Glutamatergic neuron (in vitro differentiated cells): ENCODE measurements around the gene MTHFD1L. TPM values are rescaled to one million over a fixed set of nuclear protein-coding genes. Genes with fewer than 3 reads are reported as not detected.

Experiments used
- DNase-seq: peaks from one replicate; pipeline ENCODE4 v3.0.0; 2022
- H3K27ac Mint-ChIP-seq: one replicate; pipeline ENCODE4 v1.8.0; 2020; ENCODE audit warnings: mild to moderate bottlenecking, mixed read lengths, inconsistent platforms; ENCODE audit not compliant: unreplicated experiment
- H3K27me3 Mint-ChIP-seq: one replicate; pipeline ENCODE4 v1.8.0; 2020; ENCODE audit warnings: mild to moderate bottlenecking, moderate library complexity, mixed read lengths, inconsistent platforms; ENCODE audit not compliant: unreplicated experiment
- H3K36me3 Mint-ChIP-seq: one replicate; pipeline ENCODE4 v1.8.0; 2020; ENCODE audit warnings: mild to moderate bottlenecking, mixed read lengths, inconsistent platforms; ENCODE audit not compliant: unreplicated experiment
- H3K4me1 Mint-ChIP-seq: one replicate; pipeline ENCODE4 v1.8.0; 2020; ENCODE audit warnings: mild to moderate bottlenecking, low read depth, mixed read lengths, inconsistent platforms; ENCODE audit not compliant: unreplicated experiment
- H3K4me3 Mint-ChIP-seq: one replicate; pipeline ENCODE4 v1.8.0; 2020; ENCODE audit warnings: mild to moderate bottlenecking, mixed read lengths, inconsistent platforms; ENCODE audit not compliant: unreplicated experiment
- H3K9me3 Mint-ChIP-seq: one replicate; pipeline ENCODE4 v1.8.0; 2020; ENCODE audit warnings: mild to moderate bottlenecking, moderate library complexity, mixed read lengths, inconsistent platforms; ENCODE audit not compliant: unreplicated experiment
- CTCF ChIP-seq: fragments of 200-600 bp; sonication (generic); IDR thresholded peaks from one replicate; pipeline ENCODE4 v1.5.0; 2021; ENCODE audit not compliant: partially characterized antibody, unreplicated experiment
- total RNA-seq: library from RNA; stranded (reverse); fragmentation: NEBNext Ultra II Directional; extraction: Animal tissue kit (Norgen Biotek cat#: 25700); gene quantifications from one replicate; pipeline ENCODE4 v1.2.1, GENCODE V29; 2021; ENCODE audit not compliant: unreplicated experiment

MTHFD1L gene
- total RNA-seq, 1 donor from 2014 or later, result 35.9 TPM

- H3K27me3 Mint-ChIP-seq, result peaks cover 2% of the 10 kb centered on the region
- no peak overlapping the region for H3K27ac Mint-ChIP-seq
- no peak for DNase-seq
- no peak overlapping the region for H3K4me3 Mint-ChIP-seq
- TF ChIP-seq CTCF, result no peak
- H3K36me3 Mint-ChIP-seq, result peaks cover 8% of the 10 kb centered on the region
- peaks cover 6% of the 10 kb centered on the region for H3K9me3 Mint-ChIP-seq
- H3K4me1 Mint-ChIP-seq, result peaks cover 19% of the 10 kb centered on the region
These were observed 159.6 kb downstream of the MTHFD1L start for GRCh38 chr6:151025076-151025475.

DNA sequence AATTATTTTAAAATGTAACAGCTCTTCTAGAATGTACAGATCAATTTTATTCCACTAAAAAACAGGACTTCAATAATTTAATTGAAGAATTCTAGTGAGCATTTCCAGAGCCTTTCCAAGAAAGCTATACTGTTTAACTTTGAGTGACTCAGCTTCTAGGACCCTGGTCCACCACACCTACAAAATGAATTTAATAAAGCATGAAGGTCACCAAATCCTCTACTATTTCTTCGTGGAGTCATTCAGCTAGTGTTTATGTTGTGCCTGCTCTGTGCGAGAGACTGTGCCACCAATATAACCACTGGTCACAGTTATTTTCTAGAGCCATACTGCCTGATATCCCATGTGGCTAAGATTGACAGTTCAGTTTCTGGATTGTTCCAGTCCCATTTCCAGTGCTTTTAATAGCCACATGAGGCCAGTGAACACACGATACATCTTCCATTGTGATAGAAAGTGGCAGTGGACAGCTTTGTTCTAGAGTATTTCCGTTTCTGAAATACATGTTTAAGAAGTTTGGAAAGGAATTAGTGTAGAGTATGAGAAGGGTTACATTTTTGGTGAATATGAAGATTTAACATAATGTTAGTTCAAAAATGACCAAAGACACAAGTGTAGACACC is 160.7 kb downstream of the MTHFD1L start:
- no peak for TF ChIP-seq CTCF
- peaks cover 9% of the 10 kb centered on the region for H3K36me3 Mint-ChIP-seq
- DNase-seq, result no peak
- peaks cover 6% of the 10 kb centered on the region for H3K9me3 Mint-ChIP-seq
- peaks cover 17% of the 10 kb centered on the region for H3K4me1 Mint-ChIP-seq
- H3K27ac Mint-ChIP-seq, result no peak overlapping the region
- no peak overlapping the region for H3K4me3 Mint-ChIP-seq
- peaks cover 2% of the 10 kb centered on the region for H3K27me3 Mint-ChIP-seq

DNA sequence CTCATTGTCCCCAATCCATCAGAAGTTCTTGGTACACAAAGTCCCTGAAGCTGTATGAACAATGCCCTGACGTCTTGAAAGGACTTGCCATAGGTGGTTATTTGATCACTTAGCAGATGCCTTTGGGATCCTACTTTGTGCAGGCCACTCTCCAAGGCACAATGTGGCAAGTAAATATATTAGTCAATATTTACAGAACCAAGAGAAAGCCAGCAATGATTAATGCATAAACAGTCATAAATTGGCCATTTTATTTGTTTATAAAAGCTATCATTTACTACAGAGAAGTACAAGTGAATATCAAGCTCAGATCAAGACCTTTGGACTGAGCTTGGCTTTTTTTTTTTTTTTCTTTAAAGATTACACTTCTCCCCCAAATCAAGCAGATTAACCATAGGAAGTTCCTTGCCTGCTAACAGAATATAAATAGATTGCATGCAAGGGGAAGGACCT is 161.8 kb downstream of the MTHFD1L start:
- Mint-ChIP-seq H3K36me3 (peaks cover 9% of the 10 kb centered on the region), H3K27ac (no peak overlapping the region), H3K27me3 (peaks cover 2% of the 10 kb centered on the region), H3K4me1 (peaks cover 10% of the 10 kb centered on the region), H3K9me3 (peaks cover 9% of the 10 kb centered on the region), H3K4me3 (no peak overlapping the region)
- no peak for TF ChIP-seq CTCF
- no peak for DNase-seq

DNA sequence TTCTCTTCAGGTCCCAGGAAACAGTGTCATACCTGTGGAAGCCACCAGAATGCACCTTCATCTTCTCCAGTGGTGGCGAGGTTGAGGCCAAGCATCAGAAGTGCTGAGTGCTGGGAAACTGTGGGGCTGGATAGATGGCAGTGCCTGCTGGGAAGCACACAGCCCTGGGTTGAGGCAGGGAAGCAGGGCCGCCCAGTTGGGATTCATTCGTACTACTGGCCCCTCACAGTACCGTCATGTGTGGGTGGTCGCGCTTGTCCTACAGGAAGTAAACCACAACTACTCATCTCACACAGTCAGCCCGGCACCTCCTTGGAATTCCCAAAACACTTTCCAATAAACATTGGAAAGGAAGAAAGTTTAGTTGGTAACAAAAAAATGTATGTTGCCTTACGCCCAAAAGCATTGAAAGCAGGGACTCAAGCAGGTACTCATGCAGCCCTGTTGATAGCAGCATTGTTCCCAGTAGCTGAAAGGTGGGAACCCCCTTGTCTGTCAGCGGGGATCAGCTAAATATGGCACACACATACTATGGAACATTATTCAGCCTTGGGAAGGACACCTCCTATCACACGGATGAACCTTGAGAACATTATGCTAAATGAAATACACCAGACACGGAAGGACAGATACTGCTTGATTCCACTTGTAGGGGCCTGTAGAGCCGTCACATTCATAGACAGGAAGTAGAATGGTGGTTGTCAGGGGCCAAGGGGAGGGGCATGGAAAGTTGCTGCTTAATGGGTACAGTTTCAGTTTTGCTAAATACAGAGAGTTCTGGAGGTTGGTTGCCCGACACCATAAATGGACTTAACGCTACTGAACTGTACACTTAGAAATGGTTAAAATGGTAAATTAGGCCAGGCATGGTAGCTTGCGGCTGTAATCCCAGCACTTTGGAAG is 162.7 kb downstream of the MTHFD1L start:
- H3K27me3 Mint-ChIP-seq, result peaks cover 2% of the 10 kb centered on the region
- peaks cover 9% of the 10 kb centered on the region for H3K4me1 Mint-ChIP-seq
- H3K4me3 Mint-ChIP-seq, result no peak overlapping the region
- DNase-seq, result no peak
- H3K9me3 Mint-ChIP-seq, result peaks cover 9% of the 10 kb centered on the region
- no peak overlapping the region for H3K27ac Mint-ChIP-seq
- TF ChIP-seq CTCF, result no peak
- H3K36me3 Mint-ChIP-seq, result peaks cover 9% of the 10 kb centered on the region

- no peak for TF ChIP-seq CTCF
- Mint-ChIP-seq H3K27ac (no peak overlapping the region), H3K4me1 (peaks cover 7% of the 10 kb centered on the region), H3K9me3 (peaks cover 9% of the 10 kb centered on the region), H3K36me3 (peaks cover 9% of the 10 kb centered on the region), H3K4me3 (no peak overlapping the region), H3K27me3 (no peaks in the 10 kb centered on the region)
- DNase-seq, result no peak
These were observed 164.5 kb downstream of the MTHFD1L start for GRCh38 chr6:151029970-151030369.
